Adrenal gland (tissue), 12 donors: Measurements from ENCODE around the gene CAB39. TPM values are rescaled to one million over a fixed set of nuclear protein-coding genes. Genes with fewer than 3 reads are reported as not detected.

Experiments used
- DNase-seq, 7 donors: peaks; one replicate each; pipeline ENCODE4 v3.0.0-alpha.2; 2019 to 2020
- H3K27ac ChIP-seq, 5 donors: fragments of 200-600 bp; sonication (generic) in 4 of 5; 1 replicate in 3 of 5; 2 replicates in 2 of 5; pipeline versions ENCODE4 v1.5.1 to v1.8.0; 2016 to 2020; ENCODE audit warnings: mild to moderate bottlenecking in 1 of 5
- H3K27me3 ChIP-seq: fragments of 200-600 bp; 2 replicates; pipeline ENCODE4 v1.8.0; 2021
- H3K36me3 ChIP-seq, 2 donors: fragments of 200-600 bp; replicated peaks in 1 of 2; 1 replicate in 1 of 2; 2 replicates in 1 of 2; pipeline versions ENCODE4 v1.5.1 to v1.8.0; 2018 to 2022
- H3K4me1 ChIP-seq, 2 donors: fragments of 200-600 bp; replicated peaks in 1 of 2; 1 replicate in 1 of 2; 2 replicates in 1 of 2; pipeline versions ENCODE4 v1.5.1 to v1.8.0; 2018 to 2021
- H3K4me3 ChIP-seq, 4 donors: fragments of 200-600 bp; sonication (generic) in 3 of 4; one replicate each; pipeline ENCODE4 v1.5.1; 2016 to 2018
- H3K9me3 ChIP-seq, 3 donors: fragments of 200-600 bp; sonication (generic) in 1 of 3; replicated peaks in 1 of 3; 1 replicate in 2 of 3; 2 replicates in 1 of 3; pipeline versions ENCODE4 v1.5.1 to v1.8.0; 2016 to 2021
- CTCF ChIP-seq, 6 experiments: fragments of 450-650 bp in 4 of 6; fragments of 200-600 bp in 2 of 6; sonication (generic) in 1 of 6; IDR thresholded peaks; 1 replicate in 5 of 6; 2 replicates in 1 of 6; pipeline versions ENCODE4 v1.5.1 to v1.8.0; 2016 to 2021; ENCODE audit warnings: antibody characterized with exemption in 6 of 6, mild to moderate bottlenecking in 2 of 6, moderate library complexity in 1 of 6
- POLR2A ChIP-seq, 2 donors: fragments of 450-650 bp; IDR thresholded peaks; one replicate each; pipeline ENCODE4 v1.6.1; 2017; ENCODE audit warnings: antibody characterized with exemption in 2 of 2, mild to moderate bottlenecking in 2 of 2, moderate library complexity in 1 of 2
- WGBS, 4 donors: extraction: QIAGEN DNeasy Blood & Tissue Kit in 2 of 4; methylation state at CpG; one replicate each; pipeline versions ENCODE4 v1.1.5 to v1.1.7; 2013 to 2017; 5-methylcytosine and 5-hydroxymethylcytosine counted together
- intact Hi-C, 2 donors: fragments of 100-400 bp; cut with DNase I; formaldehyde crosslinking; loops; one replicate each; pipeline versions ENCODE4 v1.14.1 to v1.15.0; 2022 to 2023
- polyA plus RNA-seq, 3 donors: library from polyadenylated mRNA; stranded (reverse); fragments of 200-250 nt in 2 of 3; fragments of 350-450 nt in 1 of 3; fragmentation: Illumina TruSeq in 1 of 3; extraction: RNeasy Lipid Tissue Mini Kit (QIAGEN cat#74804) in 1 of 3; gene quantifications; one replicate each; pipeline ENCODE4 v1.2.3, GENCODE V29; 2013 to 2014
- total RNA-seq, 9 donors: library from RNA; depleted of rRNA in 4 of 9; stranded (reverse); fragments of >200 nt in 4 of 9; fragments of 120-200 nt in 1 of 9; fragmentation: NEBNext Ultra II Directional in 1 of 9; extraction: Animal tissue kit (Norgen Biotek cat#: 25700) in 1 of 9; gene quantifications; one replicate each; pipeline versions ENCODE4 v1.1.0 to v1.2.4, GENCODE V29; 2013 to 2023
- donor health status: healthy with polysubstance abuse.
- donor health status: Bipolar disorder and iron deficiency.
- donor health status: DM: yes; HTN: yes; CAD: no.
- donor health status: DM: no; HTN: no; CAD: no.
- donor health status: DM: no; HTN: no; CAD: no.
- donor health status: DM: yes; HTN: yes; CAD: no.

Gene CAB39
- total and polyA plus RNA-seq, 12 donors = 10.5 to 96.1 (median 55.5) TPM

DNA sequence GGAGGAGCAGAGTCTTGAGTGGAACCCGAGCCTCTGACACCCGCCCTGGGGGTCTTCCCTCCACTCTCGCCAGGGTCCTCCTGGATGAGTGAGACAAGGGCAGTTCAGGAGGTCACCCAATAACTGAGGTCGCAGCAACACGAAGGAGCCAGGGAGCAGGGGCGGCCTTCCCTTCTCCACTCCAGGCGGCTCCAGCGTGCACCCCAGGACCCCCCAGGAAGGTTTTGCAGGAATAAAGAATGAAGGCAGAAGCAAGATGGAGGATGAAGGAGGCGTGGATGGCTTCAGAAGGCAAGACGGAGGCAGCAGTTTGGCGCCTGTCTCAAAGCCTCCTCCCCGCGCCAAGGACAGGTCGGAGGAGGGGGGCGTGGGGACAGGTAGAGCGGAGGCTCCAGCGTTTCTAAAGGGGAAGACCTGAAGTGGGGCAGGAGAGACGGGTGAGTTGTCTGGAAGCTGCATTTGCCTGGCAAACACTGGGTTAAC lies 151.5 kb downstream of the CAB39 start:
- TF ChIP-seq POLR2A (IDR thresholded peaks at IDR 0.05) (no peak), CTCF (IDR thresholded peaks at IDR 0.05) (no peak)
- intact Hi-C loops = no loop called here
- 26 to 42% (median 35%) methylated on average over 12 to 18 of the region's 18 CpGs for WGBS, 4 donors
- H3K36me3 ChIP-seq = no peaks in the 10 kb centered on the region
- H3K4me3 ChIP-seq = peak overlapping the region in 2 of 4 donors; percentile 37 to 75
- peaks cover 7% of the 10 kb centered on the region for H3K27me3 ChIP-seq
- DNase-seq = no peak
- no peak overlapping the region for H3K27ac ChIP-seq
- peaks cover 0 to 11% of the 10 kb centered on the region in 2 donors for H3K4me1 ChIP-seq
- no peaks in the 10 kb centered on the region for H3K9me3 ChIP-seq

DNA sequence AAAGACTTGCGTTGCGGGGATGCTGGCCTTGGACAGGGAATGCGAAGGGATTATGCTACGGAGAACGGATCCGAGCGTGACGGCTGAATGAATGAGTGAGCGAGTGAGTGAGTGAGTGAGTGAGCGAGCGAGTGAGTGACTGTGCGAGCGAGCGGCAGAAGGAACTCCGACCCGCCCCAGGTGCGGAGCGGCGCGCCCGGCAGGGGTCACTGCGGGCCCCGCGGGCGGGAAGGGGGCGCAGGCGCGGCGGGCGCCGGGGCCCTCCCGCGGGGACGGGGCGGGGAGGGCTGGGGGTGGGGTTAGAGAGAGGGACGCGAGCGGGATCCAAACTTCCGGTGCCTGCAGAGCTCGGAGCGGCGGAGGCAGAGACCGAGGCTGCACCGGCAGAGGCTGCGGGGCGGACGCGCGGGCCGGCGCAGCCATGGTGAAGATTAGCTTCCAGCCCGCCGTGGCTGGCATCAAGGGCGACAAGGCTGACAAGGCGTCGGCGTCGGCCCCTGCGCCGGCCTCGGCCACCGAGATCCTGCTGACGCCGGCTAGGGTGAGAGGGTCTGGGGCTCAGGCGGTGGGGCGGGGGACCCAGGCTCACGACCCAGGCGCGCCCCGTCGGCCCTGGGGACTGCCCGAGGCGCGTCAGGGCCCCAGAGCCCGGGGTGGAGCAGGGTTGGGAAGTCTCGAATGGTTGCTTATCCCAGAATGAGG lies 152.1 kb downstream of the CAB39 start, which contains the start of gene ITM2C:
Gene ITM2C, plus strand, starts transcription at position 338 of the 702 bp plus-strand sequence. Its CDS starts 84 bp downstream, at position 422.
- peak; percentile 36 to 50 for TF ChIP-seq POLR2A (IDR thresholded peaks at IDR 0.05)
- TF ChIP-seq CTCF (IDR thresholded peaks at IDR 0.05) = peak in 3 of 6 experiments; percentile 2 to 30 (median 21)
- intact Hi-C loops = no loop called here
- no peaks in the 10 kb centered on the region for H3K36me3 ChIP-seq
- peaks cover 0 to 11% of the 10 kb centered on the region in 2 donors for H3K4me1 ChIP-seq
- H3K4me3 ChIP-seq = peak within 1 kb of the TSS in 2 of 4 donors; percentile 37 to 75
- peak; percentile 31 to 73 (median 57) for DNase-seq
- no peaks in the 10 kb centered on the region for H3K9me3 ChIP-seq
- 0 to 1% (median 0%) methylated on average over 20 to 76 of the region's 76 CpGs for WGBS, 4 donors
- peaks cover 7% of the 10 kb centered on the region for H3K27me3 ChIP-seq
- H3K27ac ChIP-seq = peak within 1 kb of the TSS in 2 of 5 donors; percentile 44 to 56

DNA sequence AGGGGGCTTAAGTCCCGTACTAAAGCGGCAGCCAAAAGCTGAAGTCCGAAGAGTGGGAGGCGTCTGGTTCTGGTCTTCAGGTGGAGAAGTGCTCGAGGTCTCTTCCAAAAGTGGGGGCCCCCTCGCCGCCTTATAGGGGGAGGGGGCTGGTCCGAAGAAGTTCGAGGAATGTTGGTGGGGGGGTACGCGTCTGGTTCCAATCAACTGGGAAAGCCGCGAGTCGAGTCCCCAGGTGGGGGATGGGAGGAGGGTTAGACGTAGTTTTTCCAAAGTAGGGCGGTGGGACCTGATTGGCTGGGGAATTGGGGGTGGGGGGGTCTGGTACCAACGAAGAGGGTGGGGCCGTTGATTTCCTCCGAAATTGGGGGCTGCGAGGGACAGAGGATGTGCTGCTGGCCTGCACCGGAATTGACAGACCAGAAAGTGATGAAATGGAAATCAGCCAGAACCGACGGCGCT lies 152.7 kb downstream of the CAB39 start:
- Histone ChIP-seq H3K4me3 (peak overlapping the region in 2 of 4 donors; percentile 37 to 75), H3K36me3 (no peaks in the 10 kb centered on the region), H3K27me3 (peaks cover 7% of the 10 kb centered on the region), H3K4me1 (peaks cover 0 to 15% of the 10 kb centered on the region in 2 donors), H3K27ac (peak overlapping the region in 2 of 5 donors; percentile 18 to 56), H3K9me3 (no peaks in the 10 kb centered on the region)
- DNase-seq = no peak
- intact Hi-C loops = no loop called here
- 1 to 4% (median 3%) methylated on average over 13 to 24 of the region's 24 CpGs for WGBS, 4 donors
- no peak for TF ChIP-seq CTCF (IDR thresholded peaks at IDR 0.05)
- TF ChIP-seq POLR2A (IDR thresholded peaks at IDR 0.05) = no peak
